Choroid plexus epithelial cell (primary cell): ENCODE data around the gene COX7A1.

Source experiments
- DNase-seq: peaks from one replicate; pipeline ENCODE4 v3.0.0-alpha.2; 2010; ENCODE audit warnings: low read depth
- H3K4me3 ChIP-seq: 2 replicates; pipeline ENCODE4 v1.5.1; 2011; ENCODE audit warnings: low read depth, mild to moderate bottlenecking, control low read depth, low read length, moderate library complexity
- CTCF ChIP-seq: conservative IDR thresholded peaks from 2 replicates; pipeline ENCODE4 v1.5.1; 2011; ENCODE audit warnings: low read depth, mild to moderate bottlenecking, control low read depth, inconsistent platforms, low read length, moderate library complexity

COX7A1 gene

GRCh38 chr19:36128392-36128736 is 23.9 kb downstream of the COX7A1 start:
- no peak for DNase-seq
- no peak for TF ChIP-seq CTCF
- peak overlapping the region; percentile 51 for H3K4me3 ChIP-seq

GRCh38 chr19:36125557-36125956 is 26.7 kb downstream of the COX7A1 start:
- DNase-seq: no peak
- no peak for TF ChIP-seq CTCF

GRCh38 chr19:36121486-36122124 is 30.6 kb downstream of the COX7A1 start:
- no peak for DNase-seq
- no peak for TF ChIP-seq CTCF
- no peak overlapping the region for H3K4me3 ChIP-seq

More at GRCh38 chr19:36125557-36125956, 26.7 kb downstream of the COX7A1 start:
- H3K4me3 ChIP-seq: no peak overlapping the region

- DNase-seq: no peak
- no peak overlapping the region for H3K4me3 ChIP-seq
- no peak for TF ChIP-seq CTCF
Measured at GRCh38 chr19:36120984-36121358, 31.3 kb downstream of the COX7A1 start.

- no peak overlapping the region for H3K4me3 ChIP-seq
- DNase-seq: peak; percentile 40
Measured at GRCh38 chr19:36120092-36120983, 31.9 kb downstream of the COX7A1 start.

GRCh38 chr19:36116344-36116637 is 36.0 kb downstream of the COX7A1 start:
- no peak for TF ChIP-seq CTCF
- H3K4me3 ChIP-seq: peak overlapping the region; percentile 84
- DNase-seq: no peak

More at GRCh38 chr19:36120092-36120983, 31.9 kb downstream of the COX7A1 start:
- TF ChIP-seq CTCF: no peak
